SK-N-MC (cell line): ENCODE results near the gene HINT3.

ENCODE experiments used
- EZH2 ChIP-seq: fragments of 200-600 bp; sonication (generic); IDR thresholded peaks from one replicate; pipeline ENCODE4 v1.6.1; 2017; ENCODE audit warnings: antibody characterized with exemption
- FOXP2 ChIP-seq: optimal IDR thresholded peaks from 2 replicates; pipeline ENCODE3; 2011; ENCODE audit warnings: mild to moderate bottlenecking, moderate library complexity; ENCODE audit not compliant: insufficient read depth; ENCODE audit errors: extremely low read length, control extremely low read depth
- POLR2AphosphoS5 ChIP-seq: IDR thresholded peaks from 2 replicates; pipeline ENCODE4 v1.6.1; 2012; ENCODE audit warnings: mild to moderate bottlenecking, low read depth, low read length, borderline replicate concordance

DNA sequence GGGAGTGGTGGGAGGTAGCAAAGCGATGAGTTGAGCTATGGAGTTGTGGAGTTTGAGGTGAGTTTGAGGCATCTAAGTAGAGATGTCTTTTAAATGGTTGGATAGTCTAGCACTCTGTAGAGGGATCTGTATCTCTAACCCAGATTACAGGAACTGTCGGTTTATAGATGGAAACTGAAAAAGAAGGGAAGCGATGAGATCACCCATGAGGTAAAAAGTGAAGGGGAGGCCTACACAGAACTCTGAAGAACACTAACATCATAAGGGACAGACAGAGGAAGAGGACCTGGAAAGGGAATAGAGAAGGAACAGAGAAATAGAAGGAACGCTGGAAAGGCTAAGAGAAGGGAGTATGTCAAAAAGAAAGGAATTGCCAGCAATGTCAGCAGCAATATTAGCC, 2.5 kb downstream of the HINT3 start:
- TF ChIP-seq EZH2 (no peak), POLR2AphosphoS5 (no peak), FOXP2 (no peak)
